Renal pelvis (tissue), 4 donors: Measurements from ENCODE around the gene FSTL4. TPM values are rescaled to one million over a fixed set of nuclear protein-coding genes. Genes with fewer than 3 reads are reported as not detected.

Experiments used
- DNase-seq: peaks from one replicate; pipeline ENCODE4 v3.0.0-alpha.2; 2013
- polyA plus RNA-seq, 3 donors: library from polyadenylated mRNA; unstranded; fragments of 120-200 nt; gene quantifications; one replicate each; pipeline ENCODE4 v1.2.1, GENCODE V29; 2013; ENCODE audit not compliant: insufficient read length in 3 of 3

Gene FSTL4
- polyA plus RNA-seq, 3 donors = 0.68 to 1.5 (median 0.76) TPM

DNA sequence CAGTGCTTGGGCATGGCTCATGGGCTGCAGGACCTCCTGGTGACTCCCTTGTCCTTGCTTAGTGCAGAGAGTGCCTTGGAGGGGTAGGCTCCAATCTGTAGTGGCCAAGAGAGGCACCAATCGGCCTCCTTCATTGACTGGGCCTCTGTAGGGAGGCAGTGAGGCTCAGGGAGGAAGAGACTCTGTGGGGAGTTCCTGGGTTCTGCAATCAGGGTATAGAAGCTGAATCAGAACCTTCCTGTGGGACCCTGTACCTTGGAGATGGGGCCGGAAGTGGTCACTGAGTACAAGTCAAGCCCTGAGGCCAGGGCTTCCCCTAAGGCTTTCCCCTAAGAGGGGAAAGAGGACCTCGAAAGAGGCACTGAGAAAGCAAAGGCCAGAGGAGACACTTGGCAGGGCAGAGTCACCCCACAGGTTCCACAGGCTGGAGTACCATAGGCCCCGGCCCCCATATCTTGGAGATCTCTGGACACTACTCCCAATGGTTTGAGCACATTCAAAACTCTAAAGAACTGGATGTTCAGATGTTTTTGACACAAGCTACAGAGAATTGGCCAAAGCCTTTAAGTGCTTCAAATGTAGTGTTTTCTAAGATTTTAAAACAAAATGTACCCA lies 370.0 kb downstream of the FSTL4 start:
- no peak for DNase-seq

DNA sequence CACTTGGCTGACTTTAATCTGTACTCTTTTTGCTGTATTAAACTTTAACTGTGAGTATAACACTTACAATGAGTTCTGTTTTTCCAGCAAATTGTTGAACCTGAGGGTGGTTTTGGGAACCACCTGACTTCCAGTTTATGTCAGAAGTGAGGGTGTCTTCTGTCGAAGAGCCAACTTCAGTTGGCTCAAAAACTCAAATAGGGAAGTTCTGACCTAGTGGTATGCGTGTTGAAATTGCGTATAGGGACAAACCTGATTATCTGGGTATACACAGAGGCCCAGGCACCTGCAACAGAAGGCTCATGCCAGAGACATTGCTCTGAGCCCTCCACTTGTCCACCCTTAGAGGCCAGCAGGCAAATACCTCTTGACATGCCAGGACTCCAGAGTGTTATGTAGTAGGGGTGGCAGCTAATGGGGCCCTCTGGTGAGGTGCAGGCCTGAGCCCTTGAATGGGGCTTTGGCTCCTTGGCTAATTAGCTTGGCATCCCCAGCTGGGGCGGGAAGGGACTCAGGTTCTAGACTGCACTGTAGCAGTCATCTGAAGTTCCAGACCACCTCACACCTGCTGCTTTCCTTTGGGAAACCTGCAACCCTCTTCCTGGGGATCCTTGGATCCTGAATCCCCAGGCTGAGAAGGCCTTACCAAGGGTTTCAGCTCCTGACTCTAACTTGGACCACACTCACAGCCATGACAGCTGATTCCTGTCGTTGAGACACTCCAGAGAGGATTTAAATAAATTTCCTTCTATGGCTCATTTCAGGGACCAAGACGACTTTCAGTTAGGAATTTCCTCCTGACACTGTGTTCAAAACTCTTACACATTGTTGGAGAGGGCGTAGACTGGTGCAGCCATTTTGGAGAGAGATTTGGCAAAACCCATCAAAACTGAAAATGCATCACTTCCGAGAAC lies 370.9 kb downstream of the FSTL4 start:
- no peak for DNase-seq

DNA sequence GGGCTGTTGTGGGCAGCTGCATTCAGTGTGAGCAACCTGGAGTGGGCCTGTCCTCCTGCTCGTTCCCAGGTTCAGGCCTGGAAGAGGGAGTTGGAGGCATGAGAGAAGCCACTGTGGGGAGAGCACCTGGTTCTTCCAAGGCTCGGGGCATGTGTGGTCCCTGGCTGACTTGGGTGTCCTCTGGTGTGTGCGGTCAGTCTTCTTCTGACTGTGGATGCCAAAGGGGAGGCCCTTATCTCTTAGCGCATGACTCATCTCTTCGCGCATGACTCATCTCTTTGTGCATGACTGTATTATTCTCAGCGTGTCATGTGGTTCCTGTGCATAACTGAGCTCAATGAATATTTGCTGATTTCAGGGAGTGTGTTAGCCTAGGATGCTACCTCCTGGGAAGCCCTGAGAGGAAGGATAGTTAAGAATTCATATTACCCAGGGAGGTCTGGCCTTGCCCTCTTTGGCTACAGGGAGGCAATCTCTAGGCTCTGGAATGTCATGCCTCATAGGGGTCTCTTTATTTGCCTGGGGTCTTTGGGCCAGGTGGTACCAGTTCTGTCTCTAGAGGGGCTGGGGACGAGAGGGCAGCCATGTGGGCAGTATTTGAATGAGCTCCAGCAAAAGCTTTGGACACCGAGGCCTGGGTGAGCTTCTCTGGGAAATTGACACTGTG lies 371.8 kb downstream of the FSTL4 start:
- DNase-seq = no peak

DNA sequence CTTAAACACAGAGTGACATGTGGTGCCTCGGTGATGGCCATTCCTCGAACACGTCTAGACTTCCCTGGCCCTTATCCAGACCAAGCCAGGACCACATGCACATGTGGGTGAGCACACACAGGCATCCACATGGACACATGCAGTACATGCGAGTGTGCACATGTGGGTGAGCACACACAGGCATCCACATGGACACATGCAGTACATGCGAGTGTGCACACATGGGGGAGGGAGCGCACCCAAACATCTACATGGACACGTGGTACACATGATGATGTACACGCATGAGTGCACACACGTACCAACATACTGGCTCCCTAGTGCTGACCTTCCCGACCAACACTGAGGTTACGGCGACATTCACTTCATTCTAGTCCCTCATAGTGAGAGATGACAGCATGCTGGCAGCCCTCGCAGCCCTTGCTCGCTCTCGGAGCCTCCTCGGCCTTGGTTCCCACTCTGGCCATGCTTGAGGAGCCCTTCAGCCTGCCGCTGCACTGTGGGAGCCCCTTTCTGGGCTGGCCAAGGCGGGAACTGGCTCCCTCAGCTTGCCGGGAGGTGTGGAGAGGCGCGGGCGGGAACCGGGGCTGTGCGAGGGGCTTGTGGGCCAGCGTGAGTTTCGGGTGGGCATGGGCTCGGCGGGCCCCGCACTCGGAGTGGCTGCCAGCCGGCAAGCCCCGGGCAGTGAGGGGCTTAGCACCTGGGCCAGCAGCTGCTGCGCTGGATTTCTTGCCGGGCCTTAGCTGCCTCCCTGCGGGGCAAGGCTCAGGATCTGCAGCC lies 373.7 kb downstream of the FSTL4 start:
- no peak for DNase-seq

DNA sequence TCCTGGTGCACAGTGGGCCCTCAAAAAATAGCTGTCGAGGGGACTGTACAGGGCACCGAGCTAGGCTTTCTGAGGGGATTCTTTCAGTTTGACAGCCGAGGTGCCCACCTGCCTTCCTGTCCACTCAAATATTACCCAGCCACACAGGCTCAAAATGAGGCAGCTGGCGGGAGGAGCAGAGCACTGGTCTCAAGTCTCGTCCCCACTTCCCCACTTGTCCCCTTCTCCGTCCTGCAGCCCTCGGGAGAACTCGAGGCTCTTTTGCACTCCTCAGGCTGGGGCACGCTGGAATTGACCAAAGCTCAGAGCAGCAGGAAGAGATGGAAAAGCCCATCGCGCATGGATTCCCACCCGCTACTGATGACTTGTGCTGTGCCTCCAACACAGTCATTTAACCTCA lies 375.4 kb downstream of the FSTL4 start:
- no peak for DNase-seq

DNA sequence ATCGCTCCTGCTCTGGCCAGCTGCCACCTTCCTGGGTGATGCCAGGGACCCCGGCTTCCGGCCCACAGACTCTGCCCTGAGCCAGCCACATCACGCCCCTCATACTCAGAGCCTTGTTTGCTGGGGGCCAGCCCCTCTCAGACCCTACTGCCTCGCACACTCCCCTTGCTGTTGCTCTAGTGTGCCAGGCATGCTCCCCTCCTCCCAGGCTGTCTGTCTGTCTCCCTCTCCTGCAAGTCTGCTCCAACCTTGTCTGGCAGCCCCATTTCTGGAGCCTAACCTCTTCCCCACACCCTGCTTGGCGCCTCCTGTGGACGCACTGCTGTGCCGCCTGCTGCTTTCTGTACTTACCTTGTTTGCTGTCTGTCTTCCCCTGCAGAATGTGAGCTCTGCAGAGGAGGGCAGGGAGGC lies 375.8 kb downstream of the FSTL4 start:
- no peak for DNase-seq

DNA sequence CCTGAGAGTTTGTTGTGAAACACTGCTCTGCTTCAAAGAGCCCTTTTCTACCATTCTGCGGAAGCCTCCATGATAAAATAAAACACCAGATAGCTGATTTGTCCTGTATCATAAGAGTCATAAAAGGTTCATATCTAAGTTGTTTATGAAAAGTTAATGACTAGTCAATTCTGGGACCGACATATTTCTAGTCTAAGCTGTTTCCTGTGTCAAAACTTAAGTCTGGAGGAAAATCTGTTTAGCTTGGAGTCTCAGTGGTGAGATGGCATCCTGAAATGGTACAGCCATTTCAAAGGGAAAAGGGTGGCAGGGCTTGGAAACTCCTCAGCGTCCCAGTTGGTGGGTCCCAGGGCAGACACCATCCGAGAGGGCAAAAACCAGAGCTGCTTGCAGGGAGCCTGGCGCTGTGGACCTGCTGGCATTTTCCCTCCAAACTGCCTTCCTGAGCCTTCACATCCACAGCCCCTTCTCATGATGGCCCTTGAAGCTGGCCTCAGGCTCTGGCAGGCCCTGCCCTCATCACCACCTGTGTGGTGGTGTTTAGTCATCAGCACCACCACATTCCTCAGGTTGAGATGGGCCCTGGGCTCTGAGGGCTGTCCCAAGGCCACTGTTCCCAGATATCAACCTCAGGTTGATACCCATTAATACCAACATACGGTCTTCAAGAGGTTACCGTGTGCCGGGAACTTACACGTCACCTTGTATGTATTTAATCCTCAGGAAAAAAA lies 376.5 kb downstream of the FSTL4 start:
- no peak for DNase-seq

DNA sequence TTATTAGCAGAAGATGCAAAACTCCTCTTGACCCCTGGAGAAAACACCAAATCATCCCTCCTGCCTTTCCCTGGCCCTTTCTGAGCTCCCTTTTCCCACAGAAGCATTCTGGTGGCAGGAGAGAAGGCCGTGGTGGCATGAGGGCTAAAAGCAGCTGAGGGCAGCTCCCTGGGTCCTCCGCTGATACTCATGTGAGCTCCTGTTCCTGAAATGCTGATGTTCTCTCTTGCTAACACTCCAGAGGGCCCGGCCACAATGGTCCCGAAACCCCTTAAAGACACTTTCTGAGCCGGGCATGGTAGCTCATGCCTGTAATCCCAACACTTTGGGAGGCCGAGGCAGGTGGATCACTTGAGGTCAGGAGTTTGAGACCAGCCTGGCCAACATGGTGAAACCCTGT lies 377.4 kb downstream of the FSTL4 start:
- no peak for DNase-seq

DNA sequence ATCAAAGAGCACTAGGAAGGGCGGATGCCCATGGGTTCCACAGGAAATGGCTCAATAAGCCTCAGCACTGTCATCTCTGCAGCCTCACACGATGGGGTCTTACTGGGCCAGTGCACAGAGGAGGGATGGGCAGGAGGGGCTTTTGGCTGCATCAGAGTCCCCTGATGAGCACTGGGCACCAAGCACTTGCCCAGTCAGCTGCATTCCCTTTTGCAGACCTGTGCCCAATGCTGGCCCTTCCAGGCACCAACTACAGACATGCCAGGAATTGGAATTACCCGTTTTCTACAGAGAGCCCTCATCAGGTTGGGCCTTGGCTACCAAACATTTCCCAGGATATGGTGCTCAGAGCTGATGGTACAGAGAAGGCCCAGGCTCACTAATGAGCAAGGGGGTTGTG lies 378.1 kb downstream of the FSTL4 start:
- no peak for DNase-seq

DNA sequence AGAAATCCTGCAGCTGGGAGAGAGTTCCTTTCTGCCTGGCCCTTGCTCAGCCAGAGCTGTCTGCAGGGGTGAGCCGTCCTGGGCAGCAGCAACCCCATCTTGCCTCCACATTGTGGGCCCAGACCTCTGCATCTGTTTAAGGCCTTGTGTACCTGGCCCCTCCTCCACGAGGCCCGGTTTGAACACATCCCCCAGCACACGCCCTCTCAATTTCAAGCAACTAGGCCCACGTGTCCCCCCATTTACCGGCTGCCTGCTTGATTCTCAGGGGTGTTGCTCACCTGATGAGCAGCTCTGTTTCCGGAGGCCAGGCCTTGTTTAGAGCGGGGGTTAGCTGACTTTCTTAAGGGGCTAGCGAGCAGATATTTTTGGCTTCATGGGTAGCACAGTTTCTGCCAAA lies 378.7 kb downstream of the FSTL4 start:
- DNase-seq = no peak

DNA sequence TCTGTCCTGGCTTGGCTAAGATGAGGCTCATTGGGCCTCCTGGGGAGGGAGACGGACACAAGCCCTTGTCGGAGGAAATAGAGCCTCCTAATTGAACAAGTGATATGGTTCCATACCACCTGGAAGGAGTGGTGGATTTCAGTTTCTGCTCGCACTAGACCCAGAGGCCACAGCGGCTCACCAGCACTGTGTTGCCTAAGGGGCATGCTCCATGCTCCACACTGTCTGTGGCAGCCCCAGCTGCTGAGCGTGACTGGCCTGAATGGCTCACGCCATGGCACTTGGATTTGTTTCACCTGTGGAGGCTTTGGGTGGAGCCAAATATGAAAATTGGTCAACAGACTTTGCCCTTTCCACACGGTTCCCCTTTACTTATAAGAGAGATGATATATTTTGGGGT lies 379.4 kb downstream of the FSTL4 start:
- DNase-seq = no peak

DNA sequence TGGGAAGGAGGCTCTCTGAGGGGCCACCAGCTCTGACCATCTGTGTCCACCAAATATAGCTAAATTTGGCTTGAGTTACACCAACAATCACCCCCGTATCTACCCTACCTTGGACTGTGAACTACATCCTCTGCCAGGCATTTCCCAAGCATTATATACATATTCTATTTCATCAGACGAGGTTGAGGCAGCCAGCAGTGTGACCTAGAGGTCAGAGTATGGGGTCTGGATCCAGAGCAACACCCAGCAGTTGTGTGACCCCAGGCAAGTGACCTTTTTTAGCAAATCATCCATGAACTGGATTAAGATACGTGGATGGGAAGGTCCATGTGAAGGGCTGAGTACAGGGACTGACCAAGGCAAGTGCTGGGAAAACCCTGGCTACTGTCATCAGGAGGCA lies 379.9 kb downstream of the FSTL4 start:
- no peak for DNase-seq

DNA sequence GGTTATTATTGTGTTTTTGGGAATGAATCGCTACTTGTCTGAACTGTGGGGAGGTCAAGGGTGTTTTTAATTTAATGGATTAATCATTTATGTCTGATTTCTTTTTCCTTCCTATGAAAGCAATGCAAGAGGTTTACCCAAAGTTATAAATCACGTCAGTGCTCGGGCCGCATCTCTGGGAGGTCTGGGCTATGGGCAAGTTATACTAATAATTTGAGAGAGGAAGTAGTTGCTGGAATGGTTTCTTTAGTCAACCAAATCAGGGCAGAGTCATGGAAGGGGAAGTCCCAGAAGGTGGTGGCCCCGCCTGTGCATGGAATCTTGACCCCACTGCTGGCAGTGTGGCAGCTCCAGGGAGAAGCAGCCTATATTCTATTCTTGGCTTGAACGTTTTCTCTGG lies 380.3 kb downstream of the FSTL4 start:
- DNase-seq = no peak

DNA sequence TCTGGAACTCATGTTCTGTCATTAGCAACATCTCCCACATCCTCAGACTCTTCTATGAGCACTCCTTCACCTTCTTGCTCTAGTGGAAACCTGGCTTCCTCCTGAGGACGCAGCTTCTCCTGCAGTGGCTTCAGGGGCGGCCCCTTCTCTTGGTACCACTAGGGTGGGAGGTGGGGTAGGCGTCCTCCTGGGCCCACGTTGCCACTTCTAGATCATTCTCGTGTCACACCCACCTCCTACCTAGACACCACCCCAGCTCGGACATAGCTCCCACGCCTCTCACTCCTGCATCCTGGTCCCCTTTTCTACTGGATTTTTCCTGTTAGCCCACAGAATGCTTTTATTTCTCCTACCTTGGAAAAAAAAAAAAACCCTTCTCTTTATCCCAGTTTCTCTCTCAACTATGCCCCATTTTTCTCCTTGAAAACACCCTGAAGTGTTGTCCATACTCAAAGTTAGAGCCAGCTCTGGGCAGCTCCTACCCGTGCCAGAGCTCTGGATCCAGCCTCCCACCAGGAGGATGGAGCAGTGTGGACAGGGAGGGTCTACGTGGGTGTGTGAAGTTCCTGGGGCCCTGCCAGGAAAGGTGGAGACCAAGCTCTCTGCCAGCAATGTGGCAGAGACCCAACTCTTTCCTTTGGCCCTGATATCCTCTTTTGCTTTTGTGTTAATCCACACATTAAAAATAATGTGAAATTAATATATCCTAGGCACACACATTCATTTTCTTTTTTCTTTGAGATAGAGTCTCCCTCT lies 381.3 kb downstream of the FSTL4 start:
- DNase-seq = no peak

DNA sequence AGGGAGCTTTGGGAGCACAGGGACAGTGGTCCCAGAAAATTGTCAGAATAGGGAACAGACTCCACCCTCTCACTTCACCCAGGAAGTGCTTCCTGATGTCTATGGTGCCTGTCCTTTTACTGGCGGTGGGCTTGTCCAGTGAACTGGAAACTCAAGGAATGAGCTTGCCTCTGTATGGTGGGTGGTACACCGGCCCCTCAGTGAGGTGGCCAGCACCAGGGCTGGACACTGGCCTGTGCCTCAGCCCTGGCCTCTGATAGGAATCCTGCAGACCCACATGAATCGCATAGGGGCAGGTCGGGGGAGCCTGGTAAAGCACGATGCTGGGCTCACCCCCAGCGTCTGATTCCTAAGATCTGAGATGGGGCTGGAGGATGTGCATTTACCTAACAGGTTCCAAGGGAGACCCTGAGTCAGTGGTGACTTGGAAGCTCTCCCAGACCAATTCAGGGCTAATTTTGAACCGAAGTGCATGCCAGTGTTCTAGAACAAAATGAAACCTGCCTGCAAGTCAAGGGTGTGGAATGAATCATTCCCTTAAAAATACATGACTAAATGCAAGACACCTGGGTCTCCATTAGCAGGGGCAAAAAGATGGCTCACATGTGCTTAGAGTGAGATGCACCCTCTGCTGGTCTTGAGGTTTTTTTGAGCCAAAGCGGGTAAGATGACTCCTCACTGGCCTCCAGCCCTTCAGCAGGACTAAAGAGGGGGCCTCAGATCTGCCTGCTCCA lies 382.2 kb downstream of the FSTL4 start:
- no peak for DNase-seq

DNA sequence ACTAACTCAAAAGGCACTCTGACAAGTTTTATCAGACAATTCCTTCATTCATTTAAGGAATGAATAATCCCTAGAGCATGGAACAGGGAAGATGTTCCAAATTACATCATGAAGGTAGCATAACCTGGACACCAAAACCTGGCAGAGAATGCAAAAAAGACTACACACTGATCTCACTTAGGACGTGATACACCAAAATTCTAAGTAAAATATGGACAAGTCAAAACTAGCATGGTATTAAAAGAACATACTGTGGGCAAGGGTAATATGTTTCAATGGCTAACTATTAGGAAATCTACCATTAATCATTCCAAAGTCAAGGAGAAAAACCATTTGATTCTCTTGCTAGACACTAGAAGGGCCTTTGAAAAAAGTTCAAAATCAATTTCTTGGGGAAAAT lies 384.0 kb downstream of the FSTL4 start:
- no peak for DNase-seq

DNA sequence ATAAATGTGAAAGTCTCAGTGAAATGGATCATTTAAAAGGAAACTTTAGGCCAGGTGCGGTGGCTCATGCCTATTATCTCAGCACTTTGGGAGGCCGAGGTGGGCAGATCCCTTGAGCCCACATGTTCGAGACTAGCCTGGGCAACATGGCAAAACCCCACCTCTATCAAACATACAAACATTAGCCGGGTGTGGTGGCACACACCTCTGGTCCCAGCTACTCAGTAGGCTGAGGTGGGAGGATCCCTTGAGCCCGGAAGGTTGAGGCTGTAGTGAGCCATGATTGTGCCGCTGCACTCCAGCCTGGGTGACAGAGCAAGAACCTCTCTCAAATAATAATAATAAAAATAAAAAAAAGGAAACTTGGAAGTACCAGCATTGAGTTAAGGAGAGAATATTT lies 384.4 kb downstream of the FSTL4 start:
- no peak for DNase-seq

DNA sequence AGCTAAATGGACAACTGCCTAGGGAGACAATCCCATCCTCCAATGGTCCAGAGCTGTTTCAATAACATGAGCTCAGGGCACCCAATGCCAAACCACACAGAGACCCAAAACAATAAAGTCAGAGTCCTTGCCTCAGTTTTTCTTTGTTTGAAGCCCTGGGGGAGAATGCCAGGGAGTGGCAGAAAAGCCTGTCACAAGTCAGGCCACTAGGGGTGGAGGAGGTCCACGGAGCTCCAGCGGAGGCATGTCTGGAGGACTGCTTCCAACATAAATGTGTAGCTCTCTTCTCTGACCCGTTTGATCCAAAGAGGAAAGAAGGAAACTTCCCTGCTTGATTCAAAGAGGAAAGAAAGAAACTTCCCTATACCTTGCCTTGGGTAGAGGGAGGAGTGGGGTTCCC lies 385.3 kb downstream of the FSTL4 start:
- DNase-seq = no peak

DNA sequence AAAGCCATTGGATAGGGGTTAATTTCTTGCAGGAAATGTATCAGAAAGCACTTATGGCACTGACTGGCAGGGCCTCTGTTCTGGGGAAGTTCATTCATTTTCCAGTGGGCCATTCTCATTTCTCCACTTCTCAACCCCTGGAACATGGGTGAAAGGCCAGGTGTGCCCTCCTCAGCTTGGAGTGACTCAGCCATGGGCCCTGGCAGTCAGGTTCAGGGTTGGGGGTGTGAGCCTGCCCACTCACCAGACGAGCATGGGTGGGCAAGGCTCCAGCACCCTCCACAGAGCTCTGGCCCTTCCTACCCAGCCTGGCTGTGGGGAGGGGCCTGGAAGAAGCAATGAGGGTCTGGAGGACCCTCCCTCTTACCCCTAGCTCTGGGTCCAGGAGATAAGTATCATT lies 386.2 kb downstream of the FSTL4 start:
- no peak for DNase-seq

DNA sequence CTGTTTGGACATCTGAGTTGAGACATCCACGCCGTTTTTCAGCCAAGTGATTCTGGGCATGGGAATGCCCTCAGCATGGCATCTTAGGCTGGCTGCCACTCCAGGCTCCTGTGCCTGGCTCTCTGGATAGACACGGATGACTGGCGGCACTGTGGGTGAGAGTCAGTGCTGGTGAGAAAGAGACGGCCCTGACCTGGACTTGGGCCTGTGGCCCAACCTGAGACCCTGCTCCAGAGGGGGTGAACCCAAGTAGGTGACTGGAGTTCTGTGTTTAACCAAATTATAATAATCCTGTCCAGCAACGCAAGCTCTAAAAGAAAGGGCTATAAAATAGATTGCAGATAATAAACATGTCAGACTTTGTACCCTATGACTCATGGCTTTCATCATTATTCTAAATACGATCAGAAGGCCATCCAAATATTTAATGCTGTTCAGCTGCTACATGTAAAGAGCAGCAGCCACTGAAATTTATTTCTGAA lies 386.6 kb downstream of the FSTL4 start:
- DNase-seq = no peak
